Neutrophil (primary cell): ENCODE results near the gene FCHO1.

Source experiments
- H3K27ac ChIP-seq: fragments of 200-600 bp; sonication (generic); 2 replicates; pipeline ENCODE4 v1.5.1; 2016; ENCODE audit warnings: mild to moderate bottlenecking, moderate library complexity
- H3K27me3 ChIP-seq: fragments of 200-600 bp; sonication (generic); 2 replicates; pipeline ENCODE4 v1.6.0; 2016; ENCODE audit warnings: mild to moderate bottlenecking
- H3K36me3 ChIP-seq: fragments of 200-600 bp; sonication (generic); 2 replicates; pipeline ENCODE4 v1.5.1; 2017
- H3K4me1 ChIP-seq, 2 experiments: fragments of 200-600 bp in 1 of 2; sonication (generic) in 1 of 2; 1 replicate in 1 of 2; 2 replicates in 1 of 2; pipeline versions ENCODE4 v1.5.1 to v1.6.1; 2013 to 2016; ENCODE audit warnings: low read depth in 1 of 2, low read length in 1 of 2, mild to moderate bottlenecking in 1 of 2, moderate library complexity in 1 of 2; ENCODE audit not compliant: control insufficient read depth in 1 of 2, insufficient read depth in 1 of 2
- H3K4me3 ChIP-seq, 2 experiments: fragments of 200-600 bp in 1 of 2; sonication (generic) in 1 of 2; 1 replicate in 1 of 2; 2 replicates in 1 of 2; pipeline ENCODE4 v1.5.1; 2013 to 2016; ENCODE audit warnings: low read depth in 1 of 2, low read length in 1 of 2, mild to moderate bottlenecking in 1 of 2, moderate library complexity in 1 of 2
- H3K9me3 ChIP-seq: fragments of 200-600 bp; sonication (generic); 2 replicates; pipeline ENCODE4 v1.5.1; 2016
- TF ChIP-seq, protein P1 (sequence below): fragments of 200-600 bp; sonication (generic); IDR thresholded peaks from 2 replicates; pipeline ENCODE4 v1.5.1; 2016; ENCODE audit warnings: antibody characterized with exemption

The FCHO1 gene

GRCh38 chr19:17758515-17758914 lies 7.2 kb downstream of the FCHO1 start:
- Histone ChIP-seq H3K36me3 (peaks cover 73% of the 10 kb centered on the region), H3K4me3 (no peak overlapping the region), H3K4me1 (peaks cover 10 to 14% of the 10 kb centered on the region in 2 experiments), H3K27ac (no peak overlapping the region), H3K9me3 (no peaks in the 10 kb centered on the region), H3K27me3 (no peaks in the 10 kb centered on the region)
- TF ChIP-seq, protein P1, sequence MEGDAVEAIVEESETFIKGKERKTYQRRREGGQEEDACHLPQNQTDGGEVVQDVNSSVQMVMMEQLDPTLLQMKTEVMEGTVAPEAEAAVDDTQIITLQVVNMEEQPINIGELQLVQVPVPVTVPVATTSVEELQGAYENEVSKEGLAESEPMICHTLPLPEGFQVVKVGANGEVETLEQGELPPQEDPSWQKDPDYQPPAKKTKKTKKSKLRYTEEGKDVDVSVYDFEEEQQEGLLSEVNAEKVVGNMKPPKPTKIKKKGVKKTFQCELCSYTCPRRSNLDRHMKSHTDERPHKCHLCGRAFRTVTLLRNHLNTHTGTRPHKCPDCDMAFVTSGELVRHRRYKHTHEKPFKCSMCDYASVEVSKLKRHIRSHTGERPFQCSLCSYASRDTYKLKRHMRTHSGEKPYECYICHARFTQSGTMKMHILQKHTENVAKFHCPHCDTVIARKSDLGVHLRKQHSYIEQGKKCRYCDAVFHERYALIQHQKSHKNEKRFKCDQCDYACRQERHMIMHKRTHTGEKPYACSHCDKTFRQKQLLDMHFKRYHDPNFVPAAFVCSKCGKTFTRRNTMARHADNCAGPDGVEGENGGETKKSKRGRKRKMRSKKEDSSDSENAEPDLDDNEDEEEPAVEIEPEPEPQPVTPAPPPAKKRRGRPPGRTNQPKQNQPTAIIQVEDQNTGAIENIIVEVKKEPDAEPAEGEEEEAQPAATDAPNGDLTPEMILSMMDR = no peak

GRCh38 chr19:17761148-17761547 lies 9.9 kb downstream of the FCHO1 start:
- Histone ChIP-seq H3K9me3 (no peaks in the 10 kb centered on the region), H3K4me3 (no peak overlapping the region), H3K27ac (peak overlapping the region; percentile 19), H3K27me3 (no peaks in the 10 kb centered on the region), H3K4me1 (peaks cover 29 to 31% of the 10 kb centered on the region in 2 experiments), H3K36me3 (peaks cover 60% of the 10 kb centered on the region)
- TF ChIP-seq, protein P1 = no peak

GRCh38 chr19:17762505-17763229 lies 11.4 kb downstream of the FCHO1 start:
- H3K4me1 ChIP-seq = peaks cover 37 to 39% of the 10 kb centered on the region in 2 experiments
- peak overlapping the region; percentile 50 for H3K27ac ChIP-seq
- H3K36me3 ChIP-seq = peaks cover 60% of the 10 kb centered on the region
- TF ChIP-seq, protein P1 = no peak
- H3K27me3 ChIP-seq = no peaks in the 10 kb centered on the region
- no peaks in the 10 kb centered on the region for H3K9me3 ChIP-seq
- no peak overlapping the region for H3K4me3 ChIP-seq

- TF ChIP-seq, protein P1 = no peak
- peak overlapping the region in 1 of 2 experiments; percentile 5 for H3K4me3 ChIP-seq
- H3K36me3 ChIP-seq = peaks cover 68% of the 10 kb centered on the region
- H3K4me1 ChIP-seq = peaks cover 37 to 39% of the 10 kb centered on the region in 2 experiments
- H3K27ac ChIP-seq = peak overlapping the region; percentile 95
- H3K9me3 ChIP-seq = no peaks in the 10 kb centered on the region
- H3K27me3 ChIP-seq = no peaks in the 10 kb centered on the region
Observed at GRCh38 chr19:17764348-17764747, 13.1 kb downstream of the FCHO1 start.

DNA sequence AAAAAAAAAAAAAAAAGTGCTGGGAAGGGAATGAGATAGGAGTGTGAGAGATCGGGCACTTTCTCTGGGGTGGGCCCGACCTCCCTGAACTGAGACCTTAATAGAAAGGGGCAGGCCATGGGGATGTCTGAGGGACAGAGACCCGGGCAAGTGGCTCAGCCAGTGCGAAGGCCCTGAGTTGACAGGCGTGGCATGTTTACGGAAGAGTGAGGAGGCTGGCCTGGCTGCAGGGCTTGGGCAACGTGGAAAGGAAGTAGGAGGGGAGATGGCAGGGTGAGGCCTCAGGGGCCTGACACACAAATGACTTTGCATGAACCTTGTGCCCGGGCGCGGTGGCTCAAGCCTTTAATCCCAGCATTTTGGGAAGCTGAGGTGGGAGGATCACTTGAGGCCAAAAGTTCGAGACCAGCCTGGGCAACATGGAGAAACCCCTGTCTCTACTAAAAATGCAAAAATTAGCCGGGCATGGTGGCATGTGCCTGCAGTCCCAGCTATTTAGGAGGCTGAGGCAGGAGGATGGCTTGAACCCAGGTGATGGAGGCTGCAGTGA lies 13.9 kb downstream of the FCHO1 start:
- Histone ChIP-seq H3K27ac (peak overlapping the region; percentile 95), H3K4me3 (peak overlapping the region; percentile 23 to 39), H3K4me1 (peaks cover 37 to 39% of the 10 kb centered on the region in 2 experiments), H3K9me3 (no peaks in the 10 kb centered on the region), H3K36me3 (peaks cover 68% of the 10 kb centered on the region), H3K27me3 (no peaks in the 10 kb centered on the region)
- TF ChIP-seq, protein P1 = peak; percentile 26
